ENCODE measurements around the gene EXOSC7.

EXOSC7 gene

DNA sequence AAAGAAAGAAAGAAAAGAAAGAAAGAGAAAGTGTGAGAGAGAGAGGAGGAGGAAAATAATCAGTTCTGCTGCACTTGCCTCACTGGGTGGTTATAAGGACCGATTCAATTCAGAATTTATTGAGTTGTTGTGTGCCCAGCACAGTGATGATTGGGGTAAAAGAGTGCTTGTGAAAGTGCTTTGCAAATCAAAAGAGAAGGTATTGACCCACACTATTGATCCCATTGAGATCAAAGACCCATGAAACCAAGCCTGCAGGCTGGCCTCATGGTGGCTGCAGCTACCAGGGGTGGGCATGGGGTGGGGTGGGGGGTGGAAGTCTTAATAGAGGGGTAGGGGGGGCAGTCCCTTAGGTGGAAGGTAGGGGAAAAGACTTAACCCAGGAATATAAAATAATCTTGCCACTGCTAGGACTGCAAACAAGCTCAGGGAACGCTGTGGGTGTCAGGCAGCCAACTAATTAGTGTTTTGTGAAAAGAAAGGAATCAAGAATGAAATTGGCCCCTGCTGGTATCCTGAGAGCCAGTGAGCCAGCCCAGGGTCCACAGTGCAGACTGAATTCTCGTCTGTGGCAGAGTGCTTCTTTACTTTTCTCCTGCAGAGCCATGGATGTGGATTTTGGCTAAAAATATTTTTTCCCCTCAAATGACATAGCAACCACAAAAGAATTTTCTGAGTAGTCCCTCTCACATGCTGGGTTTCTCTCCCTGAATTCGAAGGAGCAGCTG is 84.3 kb downstream of the EXOSC7 start:
- DNase-seq = no peak
